ENCODE results near the gene KCNJ12. TPM values are rescaled to one million over a fixed set of nuclear protein-coding genes. Genes with fewer than 3 reads are reported as not detected.

The KCNJ12 gene
- polyA plus RNA-seq, 3 donors: not detected

DNA sequence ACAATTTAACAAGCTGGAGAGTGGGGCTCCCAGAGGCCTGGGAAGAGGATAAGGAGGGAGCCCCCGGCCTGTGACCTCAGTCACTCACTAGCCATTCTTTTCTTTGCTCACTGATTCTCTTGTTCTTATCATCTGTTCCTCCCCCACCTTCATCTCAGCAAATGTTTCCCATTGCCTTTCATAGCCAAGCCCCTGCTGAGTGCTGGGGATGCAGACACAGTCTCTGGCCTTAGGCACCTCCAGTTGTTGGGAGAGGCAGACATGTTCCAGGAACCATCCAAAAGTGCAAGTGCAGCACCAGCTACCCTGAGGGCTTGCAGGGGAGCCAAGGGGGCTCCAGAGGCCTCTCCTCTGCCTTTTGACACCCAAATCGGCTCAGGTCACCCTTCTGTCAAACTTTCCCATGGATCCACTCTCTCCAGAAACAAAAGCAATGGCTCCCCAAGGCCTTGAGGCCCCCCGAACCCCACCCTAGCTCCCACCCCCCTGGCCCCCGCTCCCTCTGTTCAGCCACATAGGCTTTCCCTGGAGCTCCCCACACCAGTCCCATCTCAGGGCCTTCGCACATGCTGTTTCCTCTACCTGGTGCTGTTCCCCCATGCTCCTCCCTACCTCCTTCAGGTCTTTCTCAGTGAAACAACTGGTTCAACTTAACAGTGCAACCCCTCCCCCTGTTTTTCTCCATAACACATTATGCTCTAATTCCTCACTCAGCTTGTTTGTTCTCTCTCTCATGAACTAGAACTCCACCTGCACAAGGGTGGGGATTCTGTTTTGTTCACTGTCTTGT, 14.9 kb upstream of the KCNJ12 start:
- TF ChIP-seq, protein P1, sequence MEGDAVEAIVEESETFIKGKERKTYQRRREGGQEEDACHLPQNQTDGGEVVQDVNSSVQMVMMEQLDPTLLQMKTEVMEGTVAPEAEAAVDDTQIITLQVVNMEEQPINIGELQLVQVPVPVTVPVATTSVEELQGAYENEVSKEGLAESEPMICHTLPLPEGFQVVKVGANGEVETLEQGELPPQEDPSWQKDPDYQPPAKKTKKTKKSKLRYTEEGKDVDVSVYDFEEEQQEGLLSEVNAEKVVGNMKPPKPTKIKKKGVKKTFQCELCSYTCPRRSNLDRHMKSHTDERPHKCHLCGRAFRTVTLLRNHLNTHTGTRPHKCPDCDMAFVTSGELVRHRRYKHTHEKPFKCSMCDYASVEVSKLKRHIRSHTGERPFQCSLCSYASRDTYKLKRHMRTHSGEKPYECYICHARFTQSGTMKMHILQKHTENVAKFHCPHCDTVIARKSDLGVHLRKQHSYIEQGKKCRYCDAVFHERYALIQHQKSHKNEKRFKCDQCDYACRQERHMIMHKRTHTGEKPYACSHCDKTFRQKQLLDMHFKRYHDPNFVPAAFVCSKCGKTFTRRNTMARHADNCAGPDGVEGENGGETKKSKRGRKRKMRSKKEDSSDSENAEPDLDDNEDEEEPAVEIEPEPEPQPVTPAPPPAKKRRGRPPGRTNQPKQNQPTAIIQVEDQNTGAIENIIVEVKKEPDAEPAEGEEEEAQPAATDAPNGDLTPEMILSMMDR (IDR thresholded peaks at IDR 0.05): no peak
- H3K9me3 ChIP-seq (replicated peaks in 1 of 2; ENCODE audit: control insufficient read depth in 1 of 2, insufficient read depth in 1 of 2, low read length in 2 of 2): no peaks in the 10 kb centered on the region
- no peak overlapping the region for H3K27ac ChIP-seq (ENCODE audit: low read depth in 1 of 2, low read length in 2 of 2)
- peaks cover 0 to 2% (median 0%) of the 10 kb centered on the region in 7 donors for H3K9me3 Mint-ChIP-seq
- no peaks in the 10 kb centered on the region for H3K4me1 Mint-ChIP-seq
- no peak overlapping the region for H3K4me2 ChIP-seq (replicated peaks; ENCODE audit: extremely low read depth, low read length, poor library complexity, severe bottlenecking)
- no peak overlapping the region for H3K4me3 Mint-ChIP-seq
- DNase-seq: no peak
- H3K27me3 ChIP-seq (ENCODE audit: control insufficient read depth in 2 of 2, insufficient read depth in 2 of 2, low read length in 2 of 2): no peaks in the 10 kb centered on the region
- H4K20me1 ChIP-seq (ENCODE audit: insufficient read depth, low read length): no peaks in the 10 kb centered on the region
- intact Hi-C loops (cut with micrococcal nuclease): no loop called here
- no peaks in the 10 kb centered on the region for H3K36me3 ChIP-seq (replicated peaks in 1 of 2; ENCODE audit: control insufficient read depth in 1 of 2, insufficient read depth in 2 of 2, low read length in 2 of 2)
- no peak overlapping the region for H3K4me3 ChIP-seq (replicated peaks in 1 of 3; ENCODE audit: low read depth in 2 of 3, low read length in 3 of 3)
- no peaks in the 10 kb centered on the region for H3K4me1 ChIP-seq (ENCODE audit: control insufficient read depth in 1 of 2, insufficient read depth in 2 of 2, low read length in 2 of 2)
- no peak overlapping the region for H2AFZ ChIP-seq (ENCODE audit: insufficient read depth, low read depth, low read length, poor library complexity, severe bottlenecking)
- no peaks in the 10 kb centered on the region for H3K36me3 Mint-ChIP-seq
- no peak overlapping the region for H3K27ac Mint-ChIP-seq
- H3K9ac ChIP-seq (ENCODE audit: insufficient read depth, low read length, poor library complexity, severe bottlenecking): no peak overlapping the region
- no peaks in the 10 kb centered on the region for H3K79me2 ChIP-seq (ENCODE audit: insufficient read depth, low read length)
- 91% methylated on average over 3 of the region's 5 CpGs for WGBS (ENCODE audit: insufficient coverage)
- peaks cover 3 to 5% (median 4%) of the 10 kb centered on the region in 3 donors for H3K27me3 Mint-ChIP-seq (ENCODE audit: low read depth in 3 of 3)

DNA sequence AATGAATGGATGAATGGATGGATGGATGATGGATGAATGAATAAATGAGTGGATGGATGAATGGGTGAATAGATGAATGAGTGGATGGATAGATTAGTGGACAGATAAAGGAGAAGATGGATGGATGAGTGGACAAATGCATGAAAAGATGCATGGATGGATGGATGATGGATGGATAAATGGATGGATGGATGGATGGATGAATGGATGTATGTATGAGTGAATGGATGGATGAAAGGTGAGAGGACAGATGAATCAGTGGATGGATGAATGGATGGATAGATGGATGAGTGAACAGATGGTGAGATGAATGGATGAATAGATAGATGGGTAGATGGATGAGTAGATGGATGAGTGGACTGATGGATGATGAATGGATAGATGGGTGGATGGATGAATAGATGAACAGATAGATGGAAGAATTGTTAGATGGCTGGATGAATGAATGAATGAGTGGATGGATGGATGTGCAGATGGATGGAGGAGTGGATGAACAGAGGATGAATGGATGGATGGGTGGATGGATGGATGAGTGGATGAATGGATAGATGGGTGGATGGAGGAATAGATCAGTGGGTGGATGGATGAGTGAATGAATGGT, 13.7 kb upstream of the KCNJ12 start:
- no peak overlapping the region for H3K27ac Mint-ChIP-seq
- H3K9me3 Mint-ChIP-seq: no peaks in the 10 kb centered on the region
- Histone ChIP-seq H3K4me2 (replicated peaks; ENCODE audit: extremely low read depth, low read length, poor library complexity, severe bottlenecking) (no peak overlapping the region), H4K20me1 (ENCODE audit: insufficient read depth, low read length) (no peaks in the 10 kb centered on the region), H3K9me3 (replicated peaks in 1 of 2; ENCODE audit: control insufficient read depth in 1 of 2, insufficient read depth in 1 of 2, low read length in 2 of 2) (no peaks in the 10 kb centered on the region), H3K4me3 (replicated peaks in 1 of 3; ENCODE audit: low read depth in 2 of 3, low read length in 3 of 3) (no peak overlapping the region), H2AFZ (ENCODE audit: insufficient read depth, low read depth, low read length, poor library complexity, severe bottlenecking) (no peak overlapping the region), H3K27me3 (ENCODE audit: control insufficient read depth in 2 of 2, insufficient read depth in 2 of 2, low read length in 2 of 2) (no peaks in the 10 kb centered on the region), H3K27ac (ENCODE audit: low read depth in 1 of 2, low read length in 2 of 2) (no peak overlapping the region), H3K36me3 (replicated peaks in 1 of 2; ENCODE audit: control insufficient read depth in 1 of 2, insufficient read depth in 2 of 2, low read length in 2 of 2) (no peaks in the 10 kb centered on the region), H3K79me2 (ENCODE audit: insufficient read depth, low read length) (no peaks in the 10 kb centered on the region), H3K9ac (ENCODE audit: insufficient read depth, low read length, poor library complexity, severe bottlenecking) (no peak overlapping the region), H3K4me1 (ENCODE audit: control insufficient read depth in 1 of 2, insufficient read depth in 2 of 2, low read length in 2 of 2) (no peaks in the 10 kb centered on the region)
- no peak overlapping the region for H3K4me3 Mint-ChIP-seq
- TF ChIP-seq, protein P1 (IDR thresholded peaks at IDR 0.05): no peak
- intact Hi-C loops (cut with micrococcal nuclease): no loop called here
- no peak for DNase-seq
- H3K4me1 Mint-ChIP-seq: no peaks in the 10 kb centered on the region
- peaks cover 0 to 6% (median 1%) of the 10 kb centered on the region in 3 donors for H3K27me3 Mint-ChIP-seq (ENCODE audit: low read depth in 3 of 3)
- H3K36me3 Mint-ChIP-seq: no peaks in the 10 kb centered on the region

All from CD14-positive monocyte (primary cell).